KMS-11 (cell line): ENCODE results near the gene TCHP.

Experiments
- H2AFZ ChIP-seq: fragments of 200-600 bp; sonication (generic); 2 replicates; pipeline ENCODE4 v1.6.1; 2016; ENCODE audit warnings: antibody characterized with exemption, mixed run types, low read depth
- H3K27ac ChIP-seq: fragments of 200-600 bp; sonication (generic); 2 replicates; pipeline ENCODE4 v1.6.1; 2016; ENCODE audit warnings: mild to moderate bottlenecking, mixed run types
- H3K27me3 ChIP-seq: fragments of 200-600 bp; sonication (generic); 2 replicates; pipeline ENCODE4 v1.6.1; 2017; ENCODE audit warnings: mild to moderate bottlenecking, low read depth, mixed run types, moderate library complexity; ENCODE audit not compliant: insufficient read depth
- H3K36me3 ChIP-seq: fragments of 200-600 bp; sonication (generic); 2 replicates; pipeline ENCODE4 v1.6.1; 2017; ENCODE audit warnings: mild to moderate bottlenecking, mixed run types; ENCODE audit not compliant: insufficient read depth
- H3K4me1 ChIP-seq: fragments of 200-600 bp; sonication (generic); 2 replicates; pipeline ENCODE4 v1.6.1; 2016; ENCODE audit warnings: mild to moderate bottlenecking, low read depth, mixed run types; ENCODE audit not compliant: poor library complexity, severe bottlenecking
- H3K4me2 ChIP-seq: fragments of 200-600 bp; sonication (generic); 2 replicates; pipeline ENCODE4 v1.7.0; 2016; ENCODE audit warnings: mild to moderate bottlenecking, mixed run types
- H3K4me3 ChIP-seq: fragments of 200-600 bp; sonication (generic); IDR thresholded peaks from 2 replicates; pipeline ENCODE4 v1.6.1; 2017; ENCODE audit warnings: low read depth, low read length, mixed read lengths; ENCODE audit not compliant: insufficient read depth
- H3K79me2 ChIP-seq: fragments of 200-600 bp; sonication (generic); 2 replicates; pipeline ENCODE4 v1.6.1; 2016; ENCODE audit warnings: low read depth, mixed run types; ENCODE audit not compliant: insufficient read depth
- H3K9ac ChIP-seq: fragments of 200-600 bp; sonication (generic); 2 replicates; pipeline ENCODE4 v1.6.1; 2016; ENCODE audit warnings: mild to moderate bottlenecking, mixed run types
- H4K20me1 ChIP-seq: fragments of 200-600 bp; sonication (generic); 2 replicates; pipeline ENCODE4 v1.6.1; 2016; ENCODE audit warnings: mild to moderate bottlenecking, mixed run types; ENCODE audit not compliant: insufficient read depth
- TF ChIP-seq, protein P1 (sequence below): fragments of 200-600 bp; sonication (generic); conservative IDR thresholded peaks from 2 replicates; pipeline ENCODE4 v1.6.1; 2017; ENCODE audit warnings: low read depth, mild to moderate bottlenecking, antibody characterized with exemption, low read length, moderate library complexity, mixed read lengths

TCHP gene

DNA sequence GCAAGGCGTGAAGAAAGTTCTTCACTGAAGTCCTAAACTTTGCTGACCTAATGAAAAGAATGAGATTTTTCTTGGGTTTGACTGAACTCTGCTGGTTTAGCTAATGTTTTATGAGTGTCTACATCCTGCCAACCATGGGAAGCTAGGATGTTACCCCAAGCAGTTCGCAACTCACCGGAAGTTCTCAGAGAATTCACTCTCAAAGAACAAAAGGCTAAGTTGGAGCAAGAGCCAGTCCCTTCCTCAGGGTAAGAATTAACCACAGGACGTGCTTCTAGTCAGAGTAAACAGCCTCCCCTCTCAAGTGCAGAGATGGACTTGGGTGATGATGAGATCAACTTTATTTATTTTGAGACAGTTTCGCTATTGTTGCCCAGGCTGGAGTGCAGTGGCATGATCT, 37.3 kb downstream of the TCHP start:
- no peaks in the 10 kb centered on the region for H3K4me1 ChIP-seq

DNA sequence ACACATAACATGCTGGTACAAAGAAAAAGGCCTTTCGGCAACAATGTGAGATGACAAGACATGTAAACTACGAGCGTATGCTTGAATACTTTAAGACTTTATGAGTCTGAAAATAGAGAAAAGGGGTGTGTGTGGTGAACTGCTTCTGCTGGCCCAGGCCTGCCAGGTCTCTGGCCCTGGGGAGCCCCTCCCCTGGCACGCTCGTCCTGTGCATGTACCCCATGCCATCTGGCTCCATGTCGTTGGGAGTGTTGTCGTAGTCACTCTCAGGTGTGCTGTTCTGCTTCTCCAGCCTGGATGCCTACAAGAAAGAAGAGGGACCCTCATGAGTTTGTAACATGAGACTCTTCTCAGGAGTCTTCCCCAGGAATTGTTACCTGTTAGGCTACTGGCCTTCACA, 38.9 kb downstream of the TCHP start:
- Histone ChIP-seq H3K27me3 (no peaks in the 10 kb centered on the region), H3K36me3 (no peaks in the 10 kb centered on the region), H3K79me2 (no peaks in the 10 kb centered on the region), H4K20me1 (no peaks in the 10 kb centered on the region), H3K9ac (no peak overlapping the region), H3K4me1 (no peaks in the 10 kb centered on the region), H3K4me3 (no peak overlapping the region), H3K27ac (no peak overlapping the region), H3K4me2 (no peak overlapping the region), H2AFZ (no peak overlapping the region)
- TF ChIP-seq, protein P1, sequence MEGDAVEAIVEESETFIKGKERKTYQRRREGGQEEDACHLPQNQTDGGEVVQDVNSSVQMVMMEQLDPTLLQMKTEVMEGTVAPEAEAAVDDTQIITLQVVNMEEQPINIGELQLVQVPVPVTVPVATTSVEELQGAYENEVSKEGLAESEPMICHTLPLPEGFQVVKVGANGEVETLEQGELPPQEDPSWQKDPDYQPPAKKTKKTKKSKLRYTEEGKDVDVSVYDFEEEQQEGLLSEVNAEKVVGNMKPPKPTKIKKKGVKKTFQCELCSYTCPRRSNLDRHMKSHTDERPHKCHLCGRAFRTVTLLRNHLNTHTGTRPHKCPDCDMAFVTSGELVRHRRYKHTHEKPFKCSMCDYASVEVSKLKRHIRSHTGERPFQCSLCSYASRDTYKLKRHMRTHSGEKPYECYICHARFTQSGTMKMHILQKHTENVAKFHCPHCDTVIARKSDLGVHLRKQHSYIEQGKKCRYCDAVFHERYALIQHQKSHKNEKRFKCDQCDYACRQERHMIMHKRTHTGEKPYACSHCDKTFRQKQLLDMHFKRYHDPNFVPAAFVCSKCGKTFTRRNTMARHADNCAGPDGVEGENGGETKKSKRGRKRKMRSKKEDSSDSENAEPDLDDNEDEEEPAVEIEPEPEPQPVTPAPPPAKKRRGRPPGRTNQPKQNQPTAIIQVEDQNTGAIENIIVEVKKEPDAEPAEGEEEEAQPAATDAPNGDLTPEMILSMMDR: no peak

More for the DNA sequence above, 37.3 kb downstream of the TCHP start:
- H3K4me3 ChIP-seq: no peak overlapping the region
- no peak overlapping the region for H3K27ac ChIP-seq
- TF ChIP-seq, protein P1: no peak
- no peaks in the 10 kb centered on the region for H3K36me3 ChIP-seq
- H4K20me1 ChIP-seq: no peaks in the 10 kb centered on the region
- H3K27me3 ChIP-seq: no peaks in the 10 kb centered on the region
- no peak overlapping the region for H3K4me2 ChIP-seq
- no peaks in the 10 kb centered on the region for H3K79me2 ChIP-seq
- H2AFZ ChIP-seq: no peak overlapping the region
- H3K9ac ChIP-seq: no peak overlapping the region

DNA sequence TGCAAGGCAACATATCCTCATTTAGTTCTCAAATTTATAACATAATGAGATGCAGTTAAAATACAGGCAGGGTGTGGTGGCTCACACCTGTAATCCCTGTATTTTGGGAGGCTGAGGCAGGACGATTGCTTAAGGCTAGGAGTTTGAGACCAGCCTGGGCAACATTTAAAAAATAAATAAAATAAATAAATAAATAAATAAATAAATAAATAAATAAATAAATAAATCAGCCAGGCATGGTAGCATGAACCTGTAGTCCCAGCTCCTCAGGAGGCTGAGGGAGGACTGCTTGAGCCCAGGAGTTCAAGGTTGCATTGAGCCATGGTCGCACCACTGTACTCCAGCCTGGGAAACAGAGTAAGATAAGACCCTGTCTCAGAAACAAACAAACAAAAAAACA, 39.4 kb downstream of the TCHP start:
- Histone ChIP-seq H3K4me2 (no peak overlapping the region), H4K20me1 (no peaks in the 10 kb centered on the region), H3K27me3 (no peaks in the 10 kb centered on the region), H3K4me1 (no peaks in the 10 kb centered on the region), H3K9ac (no peak overlapping the region), H2AFZ (no peak overlapping the region), H3K4me3 (no peak overlapping the region), H3K79me2 (no peaks in the 10 kb centered on the region), H3K27ac (no peak overlapping the region), H3K36me3 (no peaks in the 10 kb centered on the region)
- TF ChIP-seq, protein P1: no peak

DNA sequence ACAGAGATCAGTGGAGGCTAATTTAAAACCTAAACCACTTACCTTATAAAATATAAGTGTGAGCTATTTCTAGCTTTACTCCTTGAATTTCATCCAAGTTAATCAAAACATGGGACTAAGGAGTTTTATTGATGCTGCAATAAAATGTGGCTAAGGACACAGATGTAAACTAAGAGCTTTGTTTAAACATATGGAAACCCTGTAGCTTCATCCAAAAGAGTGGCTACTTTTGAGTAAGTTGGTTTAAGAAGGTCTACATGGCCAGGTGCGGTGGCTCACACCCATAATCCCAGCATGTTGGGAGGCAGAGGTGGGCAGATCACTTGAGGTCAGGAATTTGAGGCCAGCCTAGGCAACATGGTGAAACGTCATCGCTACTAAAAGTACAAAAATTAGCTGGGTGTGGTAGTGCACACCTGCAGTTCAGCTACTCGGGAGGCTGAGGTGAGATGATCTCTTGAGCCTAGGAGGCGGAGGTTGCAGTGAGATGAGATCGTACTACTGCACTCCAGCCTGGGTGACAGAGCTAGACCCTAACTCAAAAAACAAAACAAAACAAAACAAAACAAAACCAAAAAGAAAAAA, 40.4 kb downstream of the TCHP start:
- Histone ChIP-seq H3K27me3 (no peaks in the 10 kb centered on the region), H3K4me2 (no peak overlapping the region), H3K79me2 (no peaks in the 10 kb centered on the region), H3K4me1 (no peaks in the 10 kb centered on the region), H2AFZ (no peak overlapping the region), H3K36me3 (no peaks in the 10 kb centered on the region), H4K20me1 (no peaks in the 10 kb centered on the region), H3K9ac (no peak overlapping the region), H3K27ac (no peak overlapping the region), H3K4me3 (no peak overlapping the region)
- TF ChIP-seq, protein P1: no peak
